GM19023 (cell line): Measurements from ENCODE around the gene ACAN.

Experiments used
- ATAC-seq: cut with Tn5 transposase; IDR thresholded peaks from one replicate; pipeline ENCODE4 v1.9.1; 2021; ENCODE audit warnings: mild to moderate bottlenecking, moderate library complexity; ENCODE audit not compliant: unreplicated experiment

The ACAN gene

DNA sequence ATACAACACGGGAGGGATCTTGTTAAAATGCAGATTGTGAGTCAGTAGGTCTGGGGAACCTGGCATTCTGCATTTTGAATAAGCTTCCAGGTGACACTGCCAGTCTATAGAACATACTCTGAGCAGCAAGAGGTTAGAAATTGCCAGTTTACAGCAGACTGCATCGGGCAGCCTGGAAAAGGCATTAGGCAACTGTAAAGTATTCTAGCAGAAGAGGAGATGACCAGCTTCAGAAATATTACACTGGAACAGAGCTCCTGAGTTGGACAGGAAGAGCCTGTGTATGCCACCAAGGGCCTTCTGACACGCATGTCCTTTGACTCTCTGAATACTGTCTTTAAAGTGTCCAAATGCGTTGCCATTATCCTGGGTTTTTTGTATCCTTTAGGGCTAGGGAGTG, 2.5 kb upstream of the ACAN start:
- no peak for ATAC-seq

DNA sequence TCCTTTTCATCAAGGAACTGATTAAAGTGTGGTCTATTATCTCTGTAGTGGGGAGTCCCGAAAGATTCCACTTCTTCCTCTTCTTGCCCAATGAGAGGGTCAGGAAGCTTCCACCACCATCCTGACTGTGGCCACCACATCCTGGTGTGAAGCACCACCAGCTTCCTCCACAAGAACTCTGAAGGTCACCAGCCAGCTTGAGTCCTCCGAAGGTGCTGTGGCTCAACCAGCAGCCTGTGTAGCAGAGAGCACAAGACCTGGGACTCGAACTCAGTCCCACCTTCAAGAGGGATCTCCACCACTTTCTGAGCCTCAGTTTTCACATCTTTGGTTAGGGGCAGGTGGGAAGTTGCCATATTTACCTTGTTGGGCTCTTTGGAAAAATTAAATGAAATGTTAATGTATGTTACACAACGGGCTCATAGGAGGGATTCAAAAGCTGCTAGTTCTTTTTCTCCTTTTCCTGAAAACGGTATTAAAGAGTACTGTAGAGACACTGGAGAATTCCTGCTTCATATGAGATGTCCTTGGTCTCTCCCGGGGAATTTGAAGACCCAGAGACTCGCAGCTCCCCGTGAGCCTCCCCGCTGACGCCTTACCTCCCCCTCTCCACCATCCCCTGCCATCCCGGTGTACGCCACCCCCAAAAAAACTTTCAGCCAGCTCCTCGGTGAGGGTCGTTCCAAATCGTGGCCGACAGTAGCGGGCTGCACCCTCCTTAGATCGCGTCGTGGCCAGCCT, 816 bp upstream of the ACAN start:
- no peak for ATAC-seq

- ATAC-seq = no peak
Measured at GRCh38 chr15:88802991-88803240, 320 bp upstream of the ACAN start.

DNA sequence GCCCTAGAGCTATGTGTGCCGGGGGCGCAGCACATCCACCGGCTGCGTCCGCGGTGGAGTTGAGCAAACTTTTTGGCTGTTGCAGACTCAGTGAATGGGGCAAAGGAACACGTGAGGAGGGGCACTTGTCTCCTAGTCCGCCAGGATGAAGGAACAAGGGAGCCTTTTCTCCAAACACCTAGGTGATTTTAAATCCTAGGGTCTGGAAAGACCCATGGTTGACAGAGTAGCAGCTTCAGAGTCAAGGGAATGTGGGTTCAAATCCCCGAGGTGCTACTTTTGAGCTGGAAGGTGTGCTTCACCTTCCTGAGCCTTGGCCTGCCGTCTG, 648 bp downstream of the ACAN start:
- ATAC-seq = no peak

DNA sequence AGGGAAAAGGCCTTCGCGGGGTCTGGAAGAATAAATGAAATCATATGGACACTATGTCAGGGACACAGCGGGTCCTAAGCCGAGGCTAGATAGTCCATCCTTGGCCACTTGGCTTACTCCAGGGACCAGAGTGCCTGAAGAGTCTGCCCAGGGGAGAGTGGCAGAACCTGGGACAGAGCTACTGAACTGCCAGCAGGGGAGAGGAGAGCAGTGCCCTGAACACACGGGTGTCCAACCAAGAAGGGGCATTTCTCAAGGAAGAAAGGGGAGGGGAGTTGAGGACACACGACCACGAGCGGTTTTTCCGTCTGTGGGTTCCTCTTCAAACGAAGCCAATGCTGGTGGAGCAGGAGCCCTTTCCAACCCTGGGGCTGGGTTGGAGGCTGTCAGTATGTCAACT, 1.0 kb downstream of the ACAN start:
- no peak for ATAC-seq

DNA sequence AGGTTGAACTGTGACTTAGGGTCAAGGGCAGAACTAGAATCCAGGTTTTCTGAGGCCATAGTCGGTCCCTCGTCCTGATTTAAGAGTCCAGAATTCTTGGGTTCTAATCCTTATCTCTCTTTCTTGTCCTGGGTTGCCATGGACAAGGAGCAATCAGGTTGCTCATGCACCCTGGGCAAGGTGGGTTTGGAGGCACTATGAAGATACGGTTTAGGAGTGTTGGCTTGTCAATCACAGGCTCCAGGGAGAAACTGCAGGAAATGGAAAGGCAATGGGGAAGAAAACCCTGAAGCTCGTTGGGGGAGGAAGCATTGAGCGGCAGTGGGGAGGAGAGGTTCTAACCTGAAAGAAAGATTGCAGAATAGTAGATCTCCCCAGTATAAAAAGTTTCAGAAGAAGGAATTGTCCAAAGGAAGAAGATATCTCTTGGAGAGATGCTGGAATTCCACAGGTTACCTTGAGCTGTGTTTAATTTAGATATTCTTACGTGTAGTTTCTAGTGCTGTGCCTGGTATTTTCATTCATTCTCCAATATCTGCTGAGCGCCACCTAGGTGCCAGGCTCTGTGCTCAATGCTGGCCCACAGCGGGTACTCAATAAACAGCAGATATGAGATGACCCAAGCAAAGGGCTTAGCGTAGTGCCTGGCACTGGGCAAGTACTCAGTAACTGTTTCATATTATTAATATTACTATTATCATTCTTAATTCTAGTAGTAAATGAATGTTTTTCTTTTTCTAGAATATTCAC, 2.0 kb downstream of the ACAN start:
- no peak for ATAC-seq

DNA sequence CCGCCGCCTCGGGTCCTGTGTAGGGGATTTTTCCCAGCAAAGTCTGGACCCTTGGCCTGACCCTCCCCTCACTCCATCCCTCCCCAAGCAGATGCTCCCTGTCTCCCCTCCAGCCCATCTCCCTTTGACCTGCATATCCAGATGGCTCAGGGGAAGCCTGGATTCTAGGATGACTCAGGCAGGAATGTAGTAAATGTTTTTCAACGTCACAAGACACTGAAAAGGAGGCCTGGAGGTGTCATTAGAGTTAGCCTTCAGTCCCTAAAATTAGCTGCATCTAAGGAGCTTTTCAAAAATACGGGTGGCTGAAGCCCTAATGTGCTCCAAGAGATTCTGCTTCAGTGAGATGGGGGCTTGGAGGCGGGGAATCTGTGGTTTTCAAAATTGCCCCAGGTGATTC, 7.2 kb downstream of the ACAN start:
- ATAC-seq = no peak

- ATAC-seq = no peak
Measured at GRCh38 chr15:88812133-88812532, 8.9 kb downstream of the ACAN start.

DNA sequence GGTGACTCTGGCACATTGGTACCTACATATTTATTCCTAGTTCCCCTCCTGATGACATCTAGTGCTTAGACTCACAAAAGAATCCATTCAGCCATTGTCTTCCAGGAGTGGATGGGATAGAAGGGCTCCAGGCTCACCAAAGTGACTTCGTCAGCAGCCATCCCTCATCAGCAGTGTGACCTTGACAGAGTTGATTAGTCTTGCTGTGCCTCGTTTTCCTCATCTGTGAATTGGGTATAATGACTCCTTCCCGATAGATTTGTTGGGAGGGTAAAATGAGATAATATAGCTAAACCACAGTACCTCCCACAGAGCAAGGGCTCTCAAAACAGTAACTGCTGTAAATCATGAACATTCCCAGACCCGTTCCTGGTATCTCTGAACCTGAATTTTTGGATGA, 10.7 kb downstream of the ACAN start:
- no peak for ATAC-seq

GRCh38 chr15:88814393-88814792, 11.2 kb downstream of the ACAN start:
- ATAC-seq = no peak

DNA sequence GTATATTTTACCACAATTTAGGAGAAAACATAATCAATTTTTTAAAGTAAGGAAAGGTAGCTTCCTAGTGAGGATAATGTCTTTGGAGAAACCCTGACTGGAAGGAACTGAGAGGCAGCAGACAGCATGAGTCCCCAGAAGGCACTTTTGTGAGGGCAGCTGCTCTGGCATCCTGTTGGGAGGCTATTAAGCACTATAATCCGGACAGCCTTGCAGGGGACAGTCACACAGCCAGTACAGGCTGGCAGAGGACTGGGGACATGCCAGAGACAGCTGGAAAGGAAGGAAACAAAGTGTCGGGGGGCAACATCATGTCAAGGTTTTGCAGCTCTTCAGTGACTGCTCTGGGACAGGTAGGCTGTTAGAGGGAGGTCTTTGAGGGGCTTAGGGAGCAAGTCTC, 15.7 kb downstream of the ACAN start:
- ATAC-seq = no peak

DNA sequence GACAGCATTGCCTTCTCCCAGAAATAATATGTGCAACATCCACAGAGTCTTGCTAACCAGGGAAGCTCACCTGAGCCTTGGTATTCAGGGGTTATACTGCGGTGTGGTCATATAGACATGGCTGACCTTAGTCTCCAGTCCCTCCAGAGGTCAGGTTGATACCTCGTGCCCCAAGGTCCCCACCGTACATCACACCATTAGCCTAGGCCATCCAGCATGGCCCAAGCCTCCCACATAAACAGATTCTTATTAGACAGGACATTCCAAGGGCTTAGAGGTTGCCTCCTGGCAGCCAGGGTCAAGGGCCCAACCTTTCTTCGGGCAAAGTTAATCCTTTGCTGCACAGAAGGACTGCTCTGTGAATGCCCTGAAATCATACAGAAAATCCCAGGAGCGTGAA, 18.8 kb downstream of the ACAN start:
- no peak for ATAC-seq

GRCh38 chr15:88828791-88829190, 25.6 kb downstream of the ACAN start:
- no peak for ATAC-seq

DNA sequence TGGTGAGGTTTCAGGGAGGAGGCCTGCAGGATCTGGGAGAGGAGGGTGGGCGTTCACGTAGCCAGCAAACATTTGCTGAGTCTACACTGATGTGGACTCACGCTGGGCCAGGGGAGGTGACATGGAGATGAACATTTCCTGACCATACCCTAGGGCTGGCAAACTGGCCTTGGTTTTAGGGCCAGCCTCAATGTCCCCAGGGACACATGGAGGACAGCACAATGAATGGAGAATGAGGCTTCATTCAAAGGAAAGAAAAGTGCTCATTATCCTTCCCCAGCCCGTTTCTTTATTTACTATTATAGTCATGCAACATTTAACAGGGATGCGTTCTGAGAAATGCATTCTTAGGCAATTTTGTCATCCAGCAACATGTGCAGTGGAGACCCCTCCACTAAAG, 26.8 kb downstream of the ACAN start:
- no peak for ATAC-seq

- no peak for ATAC-seq
Measured at GRCh38 chr15:88832820-88833730, 29.8 kb downstream of the ACAN start.

DNA sequence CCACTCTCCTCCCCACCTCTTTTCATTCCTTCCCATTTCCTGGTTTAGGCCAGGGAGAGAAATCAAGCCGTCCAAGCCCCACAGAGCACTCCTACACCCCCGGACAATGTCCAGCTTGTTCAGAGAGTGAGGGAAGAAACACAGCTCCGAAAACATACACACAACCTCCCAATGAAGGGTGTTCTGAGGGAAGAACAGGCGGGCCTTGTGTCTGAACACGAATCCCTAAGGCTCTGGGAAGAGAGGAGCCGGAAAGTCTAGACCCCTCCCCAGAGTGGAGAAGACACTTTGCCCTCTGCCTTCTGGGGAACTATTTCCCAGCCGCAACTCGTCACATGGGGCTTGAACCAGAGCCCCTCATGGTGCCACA, 30.5 kb downstream of the ACAN start:
- no peak for ATAC-seq

DNA sequence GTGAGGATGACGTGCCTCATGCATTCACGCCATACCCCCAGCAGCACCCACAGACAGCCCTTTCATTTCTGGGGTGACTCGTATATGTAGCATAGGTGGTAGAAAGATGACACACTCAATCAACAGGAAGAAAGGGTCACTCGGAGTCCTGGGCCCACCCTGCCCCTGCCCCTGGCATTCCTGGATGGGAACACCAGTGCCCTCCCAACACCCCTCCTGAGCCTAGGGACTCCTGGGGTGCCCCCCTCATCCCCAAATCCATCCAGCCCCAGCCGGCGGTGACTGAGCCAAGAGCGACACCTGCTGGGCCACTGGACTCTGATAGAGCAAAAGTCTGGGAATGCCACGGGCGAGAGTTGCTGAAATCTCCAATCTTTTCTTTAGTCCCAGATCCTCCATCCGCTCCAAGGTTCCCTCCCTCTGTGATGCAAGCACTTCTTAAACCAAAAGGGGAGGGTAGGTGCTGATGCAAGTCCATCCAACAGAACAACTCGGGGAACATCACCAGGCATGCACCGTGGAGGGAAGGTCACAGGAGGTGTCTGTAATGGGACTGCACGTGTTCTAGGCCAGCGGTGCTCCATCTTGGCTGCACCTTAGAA, 31.1 kb downstream of the ACAN start:
- no peak for ATAC-seq

GRCh38 chr15:88835119-88835518, 31.9 kb downstream of the ACAN start:
- ATAC-seq = no peak

- no peak for ATAC-seq
Measured at GRCh38 chr15:88835646-88836045, 32.4 kb downstream of the ACAN start.

GRCh38 chr15:88838667-88839066, 35.4 kb downstream of the ACAN start:
- ATAC-seq = no peak

DNA sequence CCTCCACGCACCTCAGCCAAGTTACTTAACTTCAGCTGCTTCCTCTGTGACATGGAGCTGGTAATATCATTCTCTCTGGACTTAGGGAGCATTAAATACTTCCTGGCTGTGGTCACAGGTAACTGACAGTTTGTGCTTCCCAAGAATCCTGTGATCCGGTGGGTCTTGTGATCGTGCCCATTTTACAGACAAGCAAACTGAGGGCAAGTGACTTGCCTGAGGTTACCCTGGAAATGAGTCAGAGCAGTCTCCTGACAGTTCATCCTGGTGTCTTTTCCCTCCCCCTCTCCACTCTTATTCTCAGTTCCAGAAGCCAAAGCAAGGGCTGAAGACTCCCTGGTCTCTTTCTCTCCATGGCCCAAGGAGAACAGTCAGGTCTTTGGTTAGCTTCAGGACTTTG, 35.9 kb downstream of the ACAN start:
- no peak for ATAC-seq

DNA sequence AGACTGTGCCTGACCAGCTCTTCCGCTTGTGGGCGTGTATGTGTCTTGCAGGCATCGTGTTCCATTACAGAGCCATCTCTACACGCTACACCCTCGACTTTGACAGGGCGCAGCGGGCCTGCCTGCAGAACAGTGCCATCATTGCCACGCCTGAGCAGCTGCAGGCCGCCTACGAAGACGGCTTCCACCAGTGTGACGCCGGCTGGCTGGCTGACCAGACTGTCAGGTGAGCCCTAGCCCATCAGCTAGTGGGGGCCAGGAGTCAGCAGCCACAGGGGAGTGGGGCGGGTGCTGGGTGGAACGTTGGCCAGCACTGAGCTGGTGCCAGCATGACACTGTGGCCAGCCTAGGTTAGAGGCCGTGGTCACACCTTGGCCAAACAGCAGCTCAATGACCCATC, 36.7 kb downstream of the ACAN start:
- no peak for ATAC-seq
